ENCODE measurements around the gene HES5. TPM values are rescaled to one million over a fixed set of nuclear protein-coding genes. Genes with fewer than 3 reads are reported as not detected.

HES5 gene
- total and polyA plus RNA-seq, 2 of the 13 experiments (the other 11 are each of a cell fraction or from before 2014, with no cell fraction given) = not detected

DNA sequence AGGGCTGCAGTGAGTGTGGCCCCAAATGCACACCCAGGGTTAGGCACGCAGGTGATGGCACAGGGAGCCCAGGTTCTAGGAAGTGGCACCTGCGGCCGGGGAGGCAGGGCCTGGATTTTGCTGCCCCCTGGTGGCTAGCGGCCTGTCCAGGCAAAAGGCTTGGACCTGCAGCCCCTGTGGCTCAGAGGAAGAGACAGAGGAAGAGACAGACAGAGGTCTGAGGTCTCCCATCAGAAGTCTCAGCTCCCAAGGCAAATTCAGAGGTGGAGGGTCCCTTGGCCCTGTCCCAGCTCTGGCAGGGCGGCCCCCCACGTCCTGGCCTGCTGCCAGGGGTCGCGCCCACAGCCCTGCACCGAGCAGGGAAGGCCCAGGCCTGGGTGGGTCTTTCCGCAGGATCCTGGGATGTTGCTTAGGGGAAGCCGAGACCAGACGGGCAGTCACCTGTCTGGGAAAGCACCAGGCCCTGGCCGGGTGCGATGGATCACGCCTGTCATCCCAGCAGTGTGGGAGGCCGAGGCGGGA, 18.1 kb upstream of the HES5 start (continued):
- TF ChIP-seq, protein P1, sequence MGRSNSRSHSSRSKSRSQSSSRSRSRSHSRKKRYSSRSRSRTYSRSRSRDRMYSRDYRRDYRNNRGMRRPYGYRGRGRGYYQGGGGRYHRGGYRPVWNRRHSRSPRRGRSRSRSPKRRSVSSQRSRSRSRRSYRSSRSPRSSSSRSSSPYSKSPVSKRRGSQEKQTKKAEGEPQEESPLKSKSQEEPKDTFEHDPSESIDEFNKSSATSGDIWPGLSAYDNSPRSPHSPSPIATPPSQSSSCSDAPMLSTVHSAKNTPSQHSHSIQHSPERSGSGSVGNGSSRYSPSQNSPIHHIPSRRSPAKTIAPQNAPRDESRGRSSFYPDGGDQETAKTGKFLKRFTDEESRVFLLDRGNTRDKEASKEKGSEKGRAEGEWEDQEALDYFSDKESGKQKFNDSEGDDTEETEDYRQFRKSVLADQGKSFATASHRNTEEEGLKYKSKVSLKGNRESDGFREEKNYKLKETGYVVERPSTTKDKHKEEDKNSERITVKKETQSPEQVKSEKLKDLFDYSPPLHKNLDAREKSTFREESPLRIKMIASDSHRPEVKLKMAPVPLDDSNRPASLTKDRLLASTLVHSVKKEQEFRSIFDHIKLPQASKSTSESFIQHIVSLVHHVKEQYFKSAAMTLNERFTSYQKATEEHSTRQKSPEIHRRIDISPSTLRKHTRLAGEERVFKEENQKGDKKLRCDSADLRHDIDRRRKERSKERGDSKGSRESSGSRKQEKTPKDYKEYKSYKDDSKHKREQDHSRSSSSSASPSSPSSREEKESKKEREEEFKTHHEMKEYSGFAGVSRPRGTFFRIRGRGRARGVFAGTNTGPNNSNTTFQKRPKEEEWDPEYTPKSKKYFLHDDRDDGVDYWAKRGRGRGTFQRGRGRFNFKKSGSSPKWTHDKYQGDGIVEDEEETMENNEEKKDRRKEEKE (IDR thresholded peaks at IDR 0.05) = no peak
- TF ChIP-seq RAD21 (CRISPR knock-in tag; IDR thresholded peaks at IDR 0.05) (peak; percentile 88), KAT8 (CRISPR knock-in tag; IDR thresholded peaks at IDR 0.05) (0 out of 2 replicates have a peak, but pooled peaks have one; percentile 20), ZFX (CRISPR knock-in tag; IDR thresholded peaks at IDR 0.05; ENCODE audit: low read depth) (peak; percentile 29; the same call in 1 of the 2 replicates), ATAD3A (CRISPR knock-in tag; IDR thresholded peaks at IDR 0.05) (no peak), ZC3H4 (CRISPR knock-in tag; IDR thresholded peaks at IDR 0.05; ENCODE audit: borderline replicate concordance) (no peak), HNF4A (CRISPR knock-in tag; IDR thresholded peaks at IDR 0.05) (no peak), ZNF816 (CRISPR knock-in tag; IDR thresholded peaks at IDR 0.05; ENCODE audit: borderline replicate concordance) (no peak), PRPF4 (IDR thresholded peaks at IDR 0.05; ENCODE audit: low read depth, low read length, poor library complexity, severe bottlenecking) (no peak), ARNTL (CRISPR knock-in tag; IDR thresholded peaks at IDR 0.05) (peak; percentile 71), ELF1 (CRISPR knock-in tag; IDR thresholded peaks at IDR 0.05) (peak; percentile 74), ZNF572 (CRISPR knock-in tag; IDR thresholded peaks at IDR 0.05) (0 out of 2 replicates have a peak, but pooled peaks have one; percentile 57), HNRNPL (IDR thresholded peaks at IDR 0.05; ENCODE audit: low read depth, low read length) (0 out of 2 replicates have a peak, but pooled peaks have one; percentile 71), AGO1 (IDR thresholded peaks at IDR 0.05; ENCODE audit: low read depth, low read length, poor library complexity, severe bottlenecking) (no peak), TCF12 (IDR thresholded peaks at IDR 0.05) (no peak), TCF12 (CRISPR knock-in tag; IDR thresholded peaks at IDR 0.05) (0 out of 2 replicates have a peak, but pooled peaks have one; percentile 22), EZH2 (conservative IDR thresholded peaks at IDR 0.05; ENCODE audit: low read depth, low read length) (no peak), MEIS1 (CRISPR knock-in tag; IDR thresholded peaks at IDR 0.05; ENCODE audit: borderline replicate concordance) (no peak)
- TF ChIP-seq, protein P2, sequence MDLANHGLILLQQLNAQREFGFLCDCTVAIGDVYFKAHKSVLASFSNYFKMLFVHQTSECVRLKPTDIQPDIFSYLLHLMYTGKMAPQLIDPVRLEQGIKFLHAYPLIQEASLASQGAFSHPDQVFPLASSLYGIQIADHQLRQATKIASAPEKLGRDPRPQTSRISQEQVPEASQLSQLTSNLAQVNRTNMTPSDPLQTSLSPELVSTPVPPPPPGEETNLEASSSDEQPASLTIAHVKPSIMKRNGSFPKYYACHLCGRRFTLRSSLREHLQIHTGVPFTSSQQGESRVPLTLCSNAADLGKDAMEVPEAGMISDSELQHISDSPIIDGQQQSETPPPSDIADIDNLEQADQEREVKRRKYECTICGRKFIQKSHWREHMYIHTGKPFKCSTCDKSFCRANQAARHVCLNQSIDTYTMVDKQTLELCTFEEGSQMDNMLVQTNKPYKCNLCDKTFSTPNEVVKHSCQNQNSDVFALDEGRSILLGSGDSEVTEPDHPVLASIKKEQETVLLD (CRISPR knock-in tag; IDR thresholded peaks at IDR 0.05; ENCODE audit: low read depth) = 0 out of 2 replicates have a peak, but pooled peaks have one; percentile 12
- TF ChIP-seq, protein P3, sequence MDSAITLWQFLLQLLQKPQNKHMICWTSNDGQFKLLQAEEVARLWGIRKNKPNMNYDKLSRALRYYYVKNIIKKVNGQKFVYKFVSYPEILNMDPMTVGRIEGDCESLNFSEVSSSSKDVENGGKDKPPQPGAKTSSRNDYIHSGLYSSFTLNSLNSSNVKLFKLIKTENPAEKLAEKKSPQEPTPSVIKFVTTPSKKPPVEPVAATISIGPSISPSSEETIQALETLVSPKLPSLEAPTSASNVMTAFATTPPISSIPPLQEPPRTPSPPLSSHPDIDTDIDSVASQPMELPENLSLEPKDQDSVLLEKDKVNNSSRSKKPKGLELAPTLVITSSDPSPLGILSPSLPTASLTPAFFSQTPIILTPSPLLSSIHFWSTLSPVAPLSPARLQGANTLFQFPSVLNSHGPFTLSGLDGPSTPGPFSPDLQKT (CRISPR knock-in tag; IDR thresholded peaks at IDR 0.05; ENCODE audit: borderline replicate concordance) = no peak
- TF ChIP-seq, protein P4, sequence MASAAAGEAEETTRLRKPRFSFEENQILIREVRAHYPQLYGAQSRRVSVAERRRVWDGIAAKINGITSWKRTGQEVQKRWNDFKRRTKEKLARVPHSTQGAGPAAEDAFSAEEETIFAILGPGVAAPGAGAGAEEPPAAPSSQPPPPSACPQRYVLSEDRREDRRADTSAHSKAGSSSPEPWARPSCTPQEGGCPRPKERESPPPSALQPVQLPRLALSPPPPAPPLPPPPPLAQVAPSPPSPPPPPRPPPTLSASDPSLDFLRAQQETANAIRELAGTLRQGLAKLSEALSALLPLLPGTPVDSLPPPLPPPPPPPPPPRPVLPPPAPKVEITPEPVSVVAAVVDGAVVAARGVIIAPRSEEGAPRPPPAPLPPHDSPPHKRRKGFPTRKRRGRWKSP (CRISPR knock-in tag; IDR thresholded peaks at IDR 0.05) = no peak
- TF ChIP-seq, protein P5, sequence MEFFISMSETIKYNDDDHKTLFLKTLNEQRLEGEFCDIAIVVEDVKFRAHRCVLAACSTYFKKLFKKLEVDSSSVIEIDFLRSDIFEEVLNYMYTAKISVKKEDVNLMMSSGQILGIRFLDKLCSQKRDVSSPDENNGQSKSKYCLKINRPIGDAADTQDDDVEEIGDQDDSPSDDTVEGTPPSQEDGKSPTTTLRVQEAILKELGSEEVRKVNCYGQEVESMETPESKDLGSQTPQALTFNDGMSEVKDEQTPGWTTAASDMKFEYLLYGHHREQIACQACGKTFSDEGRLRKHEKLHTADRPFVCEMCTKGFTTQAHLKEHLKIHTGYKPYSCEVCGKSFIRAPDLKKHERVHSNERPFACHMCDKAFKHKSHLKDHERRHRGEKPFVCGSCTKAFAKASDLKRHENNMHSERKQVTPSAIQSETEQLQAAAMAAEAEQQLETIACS (CRISPR knock-in tag; IDR thresholded peaks at IDR 0.05) = no peak

Measured in HepG2 (cell line).